Esophagus squamous epithelium (tissue), 4 donors: ENCODE measurements around the gene CDC42.

ENCODE experiments used
- POLR2A ChIP-seq, 4 donors: fragments of 450-650 bp; IDR thresholded peaks; one replicate each; pipeline ENCODE4 v1.6.1; 2017; ENCODE audit warnings: antibody characterized with exemption in 4 of 4, mild to moderate bottlenecking in 4 of 4, moderate library complexity in 3 of 4
- TF ChIP-seq, protein P1 (sequence below), 6 experiments: fragments of 450-650 bp in 4 of 6; fragments of 200-600 bp in 2 of 6; sonication (generic) in 2 of 6; IDR thresholded peaks; one replicate each; pipeline ENCODE4 v1.5.1; 2016 to 2019; ENCODE audit warnings: antibody characterized with exemption in 6 of 6, mild to moderate bottlenecking in 4 of 6, moderate library complexity in 4 of 6

DNA sequence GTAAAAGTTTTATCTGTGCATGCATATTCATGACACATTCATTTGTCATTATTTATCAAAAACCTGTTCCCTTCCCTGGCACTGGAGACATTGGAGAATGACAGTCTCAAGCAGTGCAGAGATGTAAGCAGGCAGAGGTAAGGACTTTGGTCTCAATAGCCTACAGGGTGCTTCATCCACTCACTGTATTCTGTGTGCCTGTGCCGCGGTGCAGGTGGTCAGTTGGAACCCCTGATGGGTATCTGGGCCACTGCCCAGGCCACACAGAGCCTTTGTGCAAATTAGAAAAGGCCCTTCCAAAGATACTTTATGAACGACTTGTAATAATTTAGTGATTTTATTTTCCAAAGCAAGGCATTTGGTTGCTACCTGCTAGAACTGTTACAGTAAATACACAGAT is 44.0 kb downstream of the CDC42 start:
- TF ChIP-seq, protein P1, sequence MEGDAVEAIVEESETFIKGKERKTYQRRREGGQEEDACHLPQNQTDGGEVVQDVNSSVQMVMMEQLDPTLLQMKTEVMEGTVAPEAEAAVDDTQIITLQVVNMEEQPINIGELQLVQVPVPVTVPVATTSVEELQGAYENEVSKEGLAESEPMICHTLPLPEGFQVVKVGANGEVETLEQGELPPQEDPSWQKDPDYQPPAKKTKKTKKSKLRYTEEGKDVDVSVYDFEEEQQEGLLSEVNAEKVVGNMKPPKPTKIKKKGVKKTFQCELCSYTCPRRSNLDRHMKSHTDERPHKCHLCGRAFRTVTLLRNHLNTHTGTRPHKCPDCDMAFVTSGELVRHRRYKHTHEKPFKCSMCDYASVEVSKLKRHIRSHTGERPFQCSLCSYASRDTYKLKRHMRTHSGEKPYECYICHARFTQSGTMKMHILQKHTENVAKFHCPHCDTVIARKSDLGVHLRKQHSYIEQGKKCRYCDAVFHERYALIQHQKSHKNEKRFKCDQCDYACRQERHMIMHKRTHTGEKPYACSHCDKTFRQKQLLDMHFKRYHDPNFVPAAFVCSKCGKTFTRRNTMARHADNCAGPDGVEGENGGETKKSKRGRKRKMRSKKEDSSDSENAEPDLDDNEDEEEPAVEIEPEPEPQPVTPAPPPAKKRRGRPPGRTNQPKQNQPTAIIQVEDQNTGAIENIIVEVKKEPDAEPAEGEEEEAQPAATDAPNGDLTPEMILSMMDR (IDR thresholded peaks at IDR 0.05): no peak
- no peak for TF ChIP-seq POLR2A (IDR thresholded peaks at IDR 0.05)
